ENCODE results near the gene PTPRU. TPM values are rescaled to one million over a fixed set of nuclear protein-coding genes. Genes with fewer than 3 reads are reported as not detected.

The PTPRU gene
- total RNA-seq, 1 experiment from 2014 or later, result 40.7 TPM

GRCh38 chr1:29237852-29238619 is 1.7 kb downstream of the PTPRU start:
- intact Hi-C loops (cut with micrococcal nuclease), result loop anchor here (2.0 to 10.0 kb wide), 9 partner anchors 137 to 1677 kb away; no protein-coding TSS in a partner anchor
- POLR2A ChIA-PET, result no interaction called here
- no peak for DNase-seq (ENCODE audit: low read depth, low spot score)
- H3K9me2 ChIP-seq (ENCODE audit: insufficient read depth), result no peaks in the 10 kb centered on the region
- peaks cover 17 to 31% of the 10 kb centered on the region in 2 experiments for H3K4me1 ChIP-seq (ENCODE audit: control insufficient read depth in 1 of 2, insufficient read depth in 2 of 2, low read length in 2 of 2)
- peak overlapping the region; percentile 84 for H3K4me2 ChIP-seq (ENCODE audit: low read length)
- H3K36me3 ChIP-seq (ENCODE audit: control insufficient read depth in 1 of 2, insufficient read depth in 2 of 2, low read length in 2 of 2), result no peaks in the 10 kb centered on the region
- RAD21 ChIA-PET (ENCODE audit: low non-redundant PET in 1 of 2, low total read pairs in 2 of 2, uncharacterized antibody in 2 of 2, unreplicated experiment in 2 of 2), result no interaction called here
- H2AFZ ChIP-seq (ENCODE audit: low read depth, low read length, poor library complexity, severe bottlenecking), result no peak overlapping the region
- TF ChIP-seq RAD21 (IDR thresholded peaks at IDR 0.05; ENCODE audit: low read depth), result no peak
- no peak for TF ChIP-seq SP1 (IDR thresholded peaks at IDR 0.05; ENCODE audit: low read depth)
- TF ChIP-seq ATF3 (IDR thresholded peaks at IDR 0.05), result no peak
- TF ChIP-seq, protein P1, sequence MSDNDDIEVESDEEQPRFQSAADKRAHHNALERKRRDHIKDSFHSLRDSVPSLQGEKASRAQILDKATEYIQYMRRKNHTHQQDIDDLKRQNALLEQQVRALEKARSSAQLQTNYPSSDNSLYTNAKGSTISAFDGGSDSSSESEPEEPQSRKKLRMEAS (IDR thresholded peaks at IDR 0.05), result peak; percentile 71
- TF ChIP-seq POLR2AphosphoS5 (IDR thresholded peaks at IDR 0.05; ENCODE audit: low read depth, low read length), result no peak
- TF ChIP-seq, protein P2, sequence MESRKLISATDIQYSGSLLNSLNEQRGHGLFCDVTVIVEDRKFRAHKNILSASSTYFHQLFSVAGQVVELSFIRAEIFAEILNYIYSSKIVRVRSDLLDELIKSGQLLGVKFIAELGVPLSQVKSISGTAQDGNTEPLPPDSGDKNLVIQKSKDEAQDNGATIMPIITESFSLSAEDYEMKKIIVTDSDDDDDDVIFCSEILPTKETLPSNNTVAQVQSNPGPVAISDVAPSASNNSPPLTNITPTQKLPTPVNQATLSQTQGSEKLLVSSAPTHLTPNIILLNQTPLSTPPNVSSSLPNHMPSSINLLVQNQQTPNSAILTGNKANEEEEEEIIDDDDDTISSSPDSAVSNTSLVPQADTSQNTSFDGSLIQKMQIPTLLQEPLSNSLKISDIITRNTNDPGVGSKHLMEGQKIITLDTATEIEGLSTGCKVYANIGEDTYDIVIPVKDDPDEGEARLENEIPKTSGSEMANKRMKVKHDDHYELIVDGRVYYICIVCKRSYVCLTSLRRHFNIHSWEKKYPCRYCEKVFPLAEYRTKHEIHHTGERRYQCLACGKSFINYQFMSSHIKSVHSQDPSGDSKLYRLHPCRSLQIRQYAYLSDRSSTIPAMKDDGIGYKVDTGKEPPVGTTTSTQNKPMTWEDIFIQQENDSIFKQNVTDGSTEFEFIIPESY (IDR thresholded peaks at IDR 0.05; ENCODE audit: extremely low read depth, insufficient replicate concordance, low read length), result no peak
- no peaks in the 10 kb centered on the region for H3K9me3 ChIP-seq (ENCODE audit: control insufficient read depth in 1 of 2, insufficient read depth in 1 of 2, low read depth in 1 of 2, low read length in 2 of 2)
- H3K27me3 ChIP-seq (ENCODE audit: insufficient read depth, low read length), result no peaks in the 10 kb centered on the region
- CTCF ChIA-PET, result no interaction called here
- H4K20me1 ChIP-seq (ENCODE audit: insufficient read depth), result no peaks in the 10 kb centered on the region
- peak overlapping the region; percentile 53 for H3K27ac ChIP-seq (ENCODE audit: low read depth, low read length)
- ATAC-seq, result peak; percentile 23
- peak overlapping the region; percentile 61 for H3K9ac ChIP-seq (ENCODE audit: low read length)
- peaks cover 17% of the 10 kb centered on the region; the same call in 1 of the 2 replicates for H3K79me2 ChIP-seq (ENCODE audit: insufficient read depth, low read length)
- no TSS peak for BruUV-seq (replicated peaks)
- peak overlapping the region; percentile 54 to 64 for H3K4me3 ChIP-seq (replicated peaks in 1 of 2; ENCODE audit: low read depth in 1 of 2, low read length in 2 of 2)
